WTC11 (cell line): Measurements from ENCODE around the gene CCDC69.

Experiments used
- CTCF ChIP-seq: fragments of 200-600 bp; IDR thresholded peaks from 2 replicates; pipeline ENCODE4 v1.8.0; 2022; ENCODE audit warnings: antibody characterized with exemption
- ETV6 ChIP-seq: sonication (generic); formaldehyde crosslinking; IDR thresholded peaks from 2 replicates; pipeline ENCODE4 v1.8.1; 2022; ENCODE audit warnings: mild to moderate bottlenecking, missing genetic modification reagents
- FOXJ3 ChIP-seq: sonication (generic); formaldehyde crosslinking; IDR thresholded peaks from 2 replicates; pipeline ENCODE4 v1.9.0; 2021; ENCODE audit warnings: missing genetic modification reagents, mild to moderate bottlenecking, borderline replicate concordance
- GRHL2 ChIP-seq: fragments of 250-450 bp; sonication (Bioruptor Pico); IDR thresholded peaks from 2 replicates; pipeline ENCODE4 v1.8.0; 2022; ENCODE audit warnings: mild to moderate bottlenecking, moderate library complexity; ENCODE audit not compliant: insufficient replicate concordance, severe bottlenecking
- NFATC4 ChIP-seq: fragments of 250-450 bp; sonication (Bioruptor Pico); IDR thresholded peaks from 2 replicates; pipeline ENCODE4 v1.9.0; 2021; ENCODE audit warnings: mild to moderate bottlenecking
- SMAD4 ChIP-seq: sonication (generic); formaldehyde crosslinking; IDR thresholded peaks from 2 replicates; pipeline ENCODE4 v1.8.0; 2022; ENCODE audit warnings: mild to moderate bottlenecking, missing genetic modification reagents
- SP1 ChIP-seq: sonication (generic); formaldehyde crosslinking; conservative IDR thresholded peaks from 2 replicates; pipeline ENCODE4 v1.8.1; 2022; ENCODE audit warnings: missing genetic modification reagents
- TF ChIP-seq, protein P1 (sequence below): sonication (generic); formaldehyde crosslinking; IDR thresholded peaks from 2 replicates; pipeline ENCODE4 v1.8.1; 2022; ENCODE audit warnings: low read depth, missing genetic modification reagents, borderline replicate concordance

DNA sequence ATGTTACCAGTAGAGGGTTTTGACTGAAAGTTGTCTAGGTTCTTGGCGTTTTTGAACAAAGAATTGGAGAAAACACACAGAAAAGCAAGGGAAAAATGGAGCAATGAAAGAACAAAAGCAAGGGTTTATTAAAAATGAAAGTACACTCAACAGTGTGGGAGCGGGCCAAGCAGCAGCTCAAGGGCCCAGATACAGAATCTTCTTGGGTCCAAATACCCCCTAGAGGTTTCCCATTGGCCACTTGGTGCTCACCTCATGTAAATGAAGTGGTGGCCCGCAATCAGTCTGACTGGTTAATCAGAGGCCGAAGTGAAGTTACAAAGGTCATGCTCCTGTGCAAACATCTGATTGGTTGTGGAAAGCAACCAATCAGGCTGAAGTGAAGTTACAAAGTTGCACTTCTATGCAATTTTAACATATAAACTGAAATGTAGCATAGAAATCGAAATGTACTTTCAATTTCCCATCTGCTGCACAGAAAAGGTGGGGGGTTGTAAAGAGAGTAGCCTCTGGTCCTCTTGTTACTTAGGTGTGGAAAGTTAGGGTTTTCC lies 27.2 kb upstream of the CCDC69 start:
- no peak for TF ChIP-seq NFATC4 (CRISPR knock-in tag)
- TF ChIP-seq, protein P1, sequence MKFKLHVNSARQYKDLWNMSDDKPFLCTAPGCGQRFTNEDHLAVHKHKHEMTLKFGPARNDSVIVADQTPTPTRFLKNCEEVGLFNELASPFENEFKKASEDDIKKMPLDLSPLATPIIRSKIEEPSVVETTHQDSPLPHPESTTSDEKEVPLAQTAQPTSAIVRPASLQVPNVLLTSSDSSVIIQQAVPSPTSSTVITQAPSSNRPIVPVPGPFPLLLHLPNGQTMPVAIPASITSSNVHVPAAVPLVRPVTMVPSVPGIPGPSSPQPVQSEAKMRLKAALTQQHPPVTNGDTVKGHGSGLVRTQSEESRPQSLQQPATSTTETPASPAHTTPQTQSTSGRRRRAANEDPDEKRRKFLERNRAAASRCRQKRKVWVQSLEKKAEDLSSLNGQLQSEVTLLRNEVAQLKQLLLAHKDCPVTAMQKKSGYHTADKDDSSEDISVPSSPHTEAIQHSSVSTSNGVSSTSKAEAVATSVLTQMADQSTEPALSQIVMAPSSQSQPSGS (CRISPR knock-in tag), result no peak
- no peak for TF ChIP-seq CTCF
- TF ChIP-seq FOXJ3 (CRISPR knock-in tag), result no peak
- TF ChIP-seq GRHL2, result no peak
- no peak for TF ChIP-seq SMAD4 (CRISPR knock-in tag)
- no peak for TF ChIP-seq SP1
- no peak for TF ChIP-seq ETV6 (CRISPR knock-in tag)
